SH-SY5Y (cell line): Measurements from ENCODE around the gene TMEM47.

Source experiments
- GATA2 ChIP-seq: IDR thresholded peaks from 2 replicates; pipeline ENCODE4 v1.6.1; 2011; ENCODE audit warnings: mild to moderate bottlenecking, low read depth, low read length
- GATA3 ChIP-seq: IDR thresholded peaks from 2 replicates; pipeline ENCODE4 v1.6.1; 2011; ENCODE audit warnings: low read depth, mild to moderate bottlenecking, low read length, moderate library complexity

DNA sequence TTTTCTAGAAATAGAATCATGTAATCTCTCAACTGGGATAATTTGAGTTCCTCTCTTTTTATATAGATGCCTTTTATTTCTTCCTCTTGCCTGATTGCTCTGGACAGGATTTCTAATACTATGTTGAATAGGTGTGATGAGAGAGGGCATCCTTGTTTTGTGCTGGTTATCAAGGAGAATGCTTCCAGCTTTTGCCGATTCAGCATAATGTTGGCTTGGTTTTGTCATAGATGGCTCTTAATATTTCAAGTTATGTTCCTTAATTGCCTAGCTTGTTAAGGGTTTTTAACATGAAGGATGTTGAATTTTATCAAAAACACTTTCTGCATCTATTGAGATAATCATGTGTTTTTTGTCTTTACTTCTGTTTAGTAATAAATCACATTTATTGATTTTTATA lies 58.7 kb downstream of the TMEM47 start:
- no peak for TF ChIP-seq GATA2
- no peak for TF ChIP-seq GATA3
